GM12892 (cell line): ENCODE data around the gene PRDM16.

ENCODE experiments used
- POLR2A ChIP-seq: IDR thresholded peaks from 2 replicates; pipeline ENCODE4 v1.6.1; 2011; ENCODE audit warnings: low read depth, low read length, control low read depth
- POLR2AphosphoS5 ChIP-seq: IDR thresholded peaks from 2 replicates; pipeline ENCODE4 v1.6.1; 2011; ENCODE audit warnings: low read depth, low read length, control low read depth

GRCh38 chr1:3368711-3369445 is 299.9 kb downstream of the PRDM16 start:
- no peak for TF ChIP-seq POLR2AphosphoS5
- TF ChIP-seq POLR2A, result no peak
